ENCODE data around the gene ENO1. TPM values are rescaled to one million over a fixed set of nuclear protein-coding genes. Genes with fewer than 3 reads are reported as not detected.
"Not testable (repeated sequence)": the region's sequence is repeated elsewhere in the genome, so short reads cannot be mapped to it uniquely, and the experiment has no call there.

Gene ENO1
- 929 and 1,079 TPM in 2 replicates for total RNA-seq

DNA sequence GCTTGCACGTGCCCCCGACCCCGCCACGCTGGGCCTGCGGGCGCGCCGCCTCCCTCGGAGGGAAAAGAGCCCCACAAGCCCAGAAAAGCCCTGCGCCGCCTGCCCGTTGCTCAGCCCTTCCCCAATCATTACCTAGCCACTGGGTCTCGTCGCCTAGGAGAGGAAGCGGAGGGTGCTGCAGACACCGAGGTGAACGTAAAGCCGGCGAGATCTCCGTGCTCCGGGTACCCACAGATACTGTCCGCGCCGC, at the start of gene ENO1:
ENO1 (minus strand) TSS at position 239 of the 250 bp plus-strand sequence. CDS start 3,778 bp downstream, outside the sequence.
- no peak for DNase-seq (ENCODE audit: low read depth in 2 of 2)

DNA sequence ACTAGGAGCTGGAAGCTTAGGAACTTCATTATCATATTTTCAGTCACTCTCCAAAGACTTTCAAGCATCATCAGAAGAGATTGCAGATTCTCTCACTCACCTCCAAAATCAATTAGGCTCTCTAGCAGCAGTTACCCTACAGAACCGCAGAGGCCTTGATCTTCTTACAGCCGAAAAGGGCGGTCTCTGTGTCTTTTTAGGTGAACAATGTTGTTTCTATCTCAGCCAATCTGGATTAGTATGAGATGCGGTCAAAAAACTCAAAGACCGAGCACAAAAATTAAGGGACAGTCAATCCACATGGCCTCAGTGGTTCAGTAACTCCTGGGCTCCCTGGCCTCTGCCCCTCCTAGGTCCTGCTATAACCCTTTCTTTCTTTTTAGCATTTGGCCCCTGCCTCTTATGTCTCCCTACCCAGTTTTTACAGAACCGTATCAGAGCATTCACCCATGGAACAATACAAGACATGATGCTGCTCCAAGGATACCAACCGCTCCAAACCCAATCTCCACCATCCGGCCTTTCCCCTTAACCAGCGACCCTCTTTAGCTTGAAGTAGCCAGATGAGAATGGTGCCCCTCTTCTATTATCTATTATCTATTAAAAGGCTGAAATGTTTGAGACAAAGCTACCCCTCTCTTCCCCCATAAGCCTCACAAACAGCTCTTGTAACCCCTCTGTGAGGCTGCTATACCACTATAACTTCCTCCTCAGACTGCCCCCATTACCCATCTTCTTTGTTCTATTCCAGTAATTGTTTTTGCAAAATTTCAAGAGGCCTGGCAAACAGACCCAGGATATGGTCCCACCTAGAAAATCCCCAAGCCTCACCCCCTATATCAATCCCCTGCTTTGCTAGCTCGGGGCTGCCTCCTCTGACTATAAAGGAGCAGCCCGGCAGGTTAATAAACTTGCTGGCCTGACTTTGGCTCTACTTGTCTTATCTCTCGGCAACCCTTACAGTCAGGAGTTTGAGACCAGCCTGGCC, 48.5 kb upstream of the ENO1 start:
- no peak for DNase-seq (ENCODE audit: low read depth in 2 of 2)

DNA sequence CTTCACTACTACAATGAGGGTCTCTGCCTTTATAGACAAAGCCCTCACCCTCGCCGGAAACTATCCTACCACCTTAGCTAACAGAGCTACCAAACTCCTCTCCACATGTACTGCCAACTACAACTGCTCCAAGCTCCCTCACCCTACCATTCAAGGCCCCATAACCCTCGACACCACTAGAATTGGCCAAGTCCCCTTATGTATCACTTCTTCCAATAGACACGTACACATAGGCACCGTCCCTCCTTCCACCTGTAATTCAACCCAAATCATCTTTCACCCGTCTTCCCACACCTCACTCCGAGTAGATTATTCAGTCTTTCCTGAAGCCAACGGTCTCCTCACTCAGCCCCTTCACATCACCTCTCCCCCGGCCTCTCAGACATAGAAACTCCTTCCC, 47.5 kb upstream of the ENO1 start:
- DNase-seq (ENCODE audit: low read depth in 2 of 2): no peak

DNA sequence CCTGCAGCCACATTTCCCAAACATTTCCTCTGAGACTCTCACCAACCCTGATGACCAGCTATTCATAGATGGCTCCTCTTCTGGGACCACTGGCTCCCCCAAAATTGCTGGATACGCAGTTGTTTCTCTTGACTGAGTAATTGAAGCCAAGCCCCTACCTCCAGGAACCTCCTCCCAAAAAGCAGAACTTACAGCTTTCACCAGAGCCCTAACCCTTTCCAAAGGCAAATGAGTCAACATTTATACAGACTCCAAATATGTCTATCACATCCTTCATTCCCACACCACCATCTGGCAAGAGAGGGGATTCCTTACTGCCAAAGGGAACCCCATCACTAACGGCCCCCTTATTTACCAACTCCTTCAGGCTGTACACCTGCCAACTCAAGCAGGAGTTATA, 46.9 kb upstream of the ENO1 start:
- DNase-seq (ENCODE audit: low read depth in 2 of 2): no peak

DNA sequence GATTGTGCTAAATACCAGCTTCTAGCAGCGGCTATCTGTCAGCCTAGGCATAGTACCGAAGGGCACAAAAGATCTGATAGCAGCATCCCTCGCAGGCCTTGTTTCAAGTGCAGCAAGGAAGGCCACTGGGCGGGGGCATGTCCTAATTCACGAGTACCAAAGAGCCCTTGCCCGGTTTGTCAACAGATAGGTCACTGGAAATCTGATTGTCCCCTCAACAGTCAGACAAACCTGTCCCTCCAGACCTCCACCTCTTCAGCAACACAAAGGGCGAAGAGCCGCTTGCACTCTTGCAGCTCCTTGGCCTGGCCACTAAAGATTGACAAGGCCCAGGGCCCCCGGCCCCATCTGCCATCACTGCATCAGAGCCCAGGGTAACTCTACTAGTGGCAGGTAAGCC, 44.5 kb upstream of the ENO1 start:
- DNase-seq (ENCODE audit: low read depth in 2 of 2): no peak

DNA sequence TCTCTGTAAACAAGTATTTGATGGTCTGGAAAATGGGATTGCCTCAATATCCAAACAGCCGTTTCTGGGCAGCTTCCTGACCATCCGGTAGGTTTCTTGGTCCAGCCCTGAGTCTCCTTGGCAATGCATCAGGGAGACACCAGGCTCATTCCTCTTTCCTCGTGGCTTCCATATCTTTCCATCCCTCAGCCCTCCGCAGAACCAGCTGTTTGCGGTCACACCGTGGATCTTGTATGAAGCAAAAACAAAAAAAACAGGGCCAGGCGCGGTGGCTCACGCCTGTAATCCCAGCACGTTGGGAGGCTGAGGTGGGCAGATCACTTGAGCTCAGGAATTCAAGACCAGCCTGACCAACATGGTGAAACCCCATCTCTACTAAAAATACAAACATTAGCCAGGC, 39.0 kb upstream of the ENO1 start:
- DNase-seq (ENCODE audit: low read depth in 2 of 2): not testable (repeated sequence)

DNA sequence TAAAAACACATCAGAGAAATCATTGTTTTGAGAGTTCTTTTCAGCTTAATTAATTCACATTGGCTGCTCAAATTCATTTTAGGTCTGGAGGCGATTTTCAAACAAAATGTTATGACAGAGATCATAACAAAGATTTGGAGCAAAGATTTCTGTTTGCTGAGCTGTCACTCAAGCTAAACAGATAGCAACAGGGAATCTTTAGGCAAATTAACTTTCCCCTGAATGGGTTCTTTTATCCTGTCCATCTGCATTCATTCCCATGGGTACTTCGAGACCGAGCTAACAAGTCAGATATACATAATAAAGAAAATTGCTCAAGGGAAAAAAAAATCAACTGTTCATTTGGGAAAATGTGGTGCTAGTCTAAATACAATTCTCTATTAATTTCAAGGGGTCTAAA, 37.0 kb upstream of the ENO1 start:
- DNase-seq (ENCODE audit: low read depth in 2 of 2): no peak

DNA sequence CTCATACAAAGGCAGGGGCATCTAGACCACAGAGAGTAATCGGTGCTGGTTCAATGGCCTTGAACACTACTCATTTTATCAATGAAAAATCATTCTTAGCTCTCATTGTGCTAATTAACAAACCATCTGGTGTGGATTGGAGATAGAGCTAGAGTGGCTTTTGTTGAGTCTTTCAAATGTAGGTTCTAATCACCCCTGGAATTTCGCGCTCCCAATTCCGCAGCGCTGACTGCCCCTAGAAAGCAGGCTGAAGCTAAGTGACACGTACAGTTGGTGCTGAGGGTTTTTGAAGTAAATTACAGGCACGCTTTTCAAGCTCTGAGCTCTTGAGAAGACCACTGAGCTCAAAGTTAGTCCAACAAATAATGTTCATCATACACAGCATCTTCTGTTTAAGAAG, 36.0 kb upstream of the ENO1 start:
- DNase-seq (ENCODE audit: low read depth in 2 of 2): no peak

DNA sequence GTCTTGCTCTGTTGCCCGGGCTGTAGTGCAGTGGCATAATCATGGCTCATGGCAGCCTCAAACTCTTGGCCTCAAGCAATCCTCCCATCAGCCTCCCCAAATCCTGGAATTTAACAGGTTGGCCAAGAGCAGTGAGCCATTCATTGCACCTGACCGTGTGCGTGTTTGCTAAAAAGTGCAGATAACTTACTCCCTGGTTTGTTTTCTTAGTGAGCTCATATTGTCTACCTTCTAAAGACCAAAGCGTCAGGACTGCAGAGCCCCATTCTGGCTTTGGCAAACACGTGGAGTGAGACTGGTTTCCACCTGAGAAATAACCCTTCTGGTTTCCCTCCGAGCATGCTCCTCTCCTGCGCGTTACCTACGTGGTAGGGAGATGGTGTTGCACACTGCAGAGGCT, 35.0 kb upstream of the ENO1 start:
- no peak for DNase-seq (ENCODE audit: low read depth in 2 of 2)

DNA sequence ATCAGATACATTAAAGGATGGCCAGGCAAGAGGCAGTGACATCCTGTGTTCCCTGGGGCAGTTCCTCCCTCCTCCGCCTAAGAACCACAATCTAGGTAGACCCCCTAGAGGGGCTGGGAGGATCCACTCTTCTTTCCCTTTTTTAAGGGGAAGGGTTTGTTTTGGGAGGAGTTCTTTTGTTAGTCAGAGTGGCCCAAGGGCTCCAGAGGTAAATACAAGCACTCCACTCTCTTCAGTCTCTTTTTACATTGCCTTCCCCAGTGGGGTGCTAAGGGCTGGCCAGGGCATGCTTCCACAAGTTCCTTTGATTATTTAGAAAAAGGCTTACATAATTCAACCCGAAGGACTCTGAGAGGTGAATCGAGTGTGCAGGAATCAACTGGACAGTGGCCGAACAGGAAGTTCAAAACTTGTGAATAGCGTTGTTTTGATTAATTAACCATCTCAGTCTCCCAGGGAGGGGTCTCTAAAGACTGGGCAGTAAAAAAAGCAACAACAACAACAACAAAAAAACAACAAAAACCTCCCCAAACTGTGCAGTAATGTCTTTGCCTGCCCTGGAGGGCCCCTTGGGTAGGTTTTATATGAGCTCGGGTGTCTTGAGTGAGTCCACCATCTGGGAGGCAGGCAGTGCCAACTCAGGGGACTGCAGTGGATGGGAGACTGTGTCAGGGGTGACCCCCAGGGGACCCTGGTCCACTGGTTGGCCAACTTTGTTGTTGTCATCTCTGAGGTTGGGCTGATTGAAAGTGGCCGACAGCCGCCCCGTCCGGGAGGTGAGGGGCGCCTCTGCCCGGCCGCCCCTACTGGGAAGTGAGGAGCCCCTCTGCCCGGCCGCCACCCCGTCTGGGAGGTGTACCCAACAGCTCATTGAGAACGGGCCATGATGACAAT, 33.2 kb upstream of the ENO1 start:
- DNase-seq (ENCODE audit: low read depth in 2 of 2): no peak

DNA sequence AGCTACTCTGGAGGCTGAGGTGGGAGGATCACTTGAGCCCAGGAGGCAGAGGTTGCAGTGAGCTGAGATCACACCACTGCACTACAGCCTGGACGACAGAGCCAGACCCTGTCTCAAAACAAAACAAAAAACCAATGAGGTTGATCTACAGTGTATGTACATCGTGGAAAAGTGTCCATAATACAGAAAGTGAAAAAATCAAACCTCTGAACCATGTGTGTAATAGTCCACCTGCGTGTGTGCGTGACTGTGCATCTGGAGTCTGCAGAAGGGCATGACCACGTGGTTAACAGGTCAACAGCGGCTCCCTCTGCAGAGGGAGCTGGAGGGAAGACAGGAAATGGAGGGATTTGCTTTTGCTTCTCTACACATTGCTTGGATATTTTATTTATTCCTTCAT, 32.4 kb upstream of the ENO1 start:
- DNase-seq (ENCODE audit: low read depth in 2 of 2): peak in 1 of 2 donors; percentile 6

DNA sequence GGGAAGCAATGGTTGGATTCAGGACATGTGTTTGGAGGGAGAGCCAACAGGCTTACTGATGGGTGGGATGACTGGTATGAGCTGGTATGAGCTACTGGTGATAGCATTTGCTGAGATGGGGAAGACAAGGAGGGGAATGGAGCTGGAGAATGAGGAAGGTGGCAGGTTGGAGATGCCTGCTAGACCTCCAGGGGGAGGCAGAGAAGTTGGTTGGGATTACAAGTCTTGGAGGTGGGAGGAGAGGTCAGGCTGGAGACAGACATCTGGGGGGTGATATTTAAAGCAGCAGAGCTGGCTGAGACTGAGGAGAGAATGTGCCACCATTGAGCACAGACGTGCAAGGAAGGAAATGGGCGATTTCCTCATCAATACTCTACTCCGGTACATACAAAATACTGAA, 31.8 kb upstream of the ENO1 start:
- no peak for DNase-seq (ENCODE audit: low read depth in 2 of 2)

DNA sequence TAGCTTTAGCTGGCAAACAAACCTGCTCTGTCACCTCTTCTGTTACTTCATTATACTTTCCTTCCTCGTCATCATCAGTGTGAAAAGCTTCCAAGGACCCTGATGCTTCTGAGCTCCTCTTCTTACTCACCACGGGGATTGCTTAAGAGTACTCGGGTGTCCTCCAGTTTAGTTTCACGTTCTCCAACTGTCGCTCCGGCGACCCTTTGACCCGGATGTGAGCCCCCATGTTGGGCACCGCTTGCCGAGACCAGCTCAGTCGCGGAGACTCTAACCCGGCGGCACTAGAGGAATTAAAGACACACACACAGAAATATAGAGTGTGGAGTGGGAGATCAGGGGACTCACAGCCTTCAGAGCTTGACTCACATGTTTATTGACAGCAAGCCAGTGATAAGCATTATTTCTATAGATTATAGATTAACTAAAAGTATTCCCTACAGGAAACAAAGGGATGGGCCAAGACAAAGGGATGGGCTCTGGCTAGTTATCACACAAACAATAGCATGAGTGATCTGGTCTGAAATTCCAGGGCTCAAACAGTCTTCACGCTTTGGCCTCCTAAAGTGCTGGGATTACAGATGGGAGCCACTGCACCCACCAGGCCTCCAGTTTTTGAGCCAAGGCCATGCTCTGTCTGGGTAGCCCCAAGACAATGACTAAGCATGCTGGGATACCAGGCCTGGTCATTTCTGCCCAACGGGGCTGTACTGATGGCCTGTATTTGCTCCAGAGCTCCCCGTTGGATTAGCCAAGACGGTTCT, 30.1 kb upstream of the ENO1 start:
- DNase-seq (ENCODE audit: low read depth in 2 of 2): no peak

DNA sequence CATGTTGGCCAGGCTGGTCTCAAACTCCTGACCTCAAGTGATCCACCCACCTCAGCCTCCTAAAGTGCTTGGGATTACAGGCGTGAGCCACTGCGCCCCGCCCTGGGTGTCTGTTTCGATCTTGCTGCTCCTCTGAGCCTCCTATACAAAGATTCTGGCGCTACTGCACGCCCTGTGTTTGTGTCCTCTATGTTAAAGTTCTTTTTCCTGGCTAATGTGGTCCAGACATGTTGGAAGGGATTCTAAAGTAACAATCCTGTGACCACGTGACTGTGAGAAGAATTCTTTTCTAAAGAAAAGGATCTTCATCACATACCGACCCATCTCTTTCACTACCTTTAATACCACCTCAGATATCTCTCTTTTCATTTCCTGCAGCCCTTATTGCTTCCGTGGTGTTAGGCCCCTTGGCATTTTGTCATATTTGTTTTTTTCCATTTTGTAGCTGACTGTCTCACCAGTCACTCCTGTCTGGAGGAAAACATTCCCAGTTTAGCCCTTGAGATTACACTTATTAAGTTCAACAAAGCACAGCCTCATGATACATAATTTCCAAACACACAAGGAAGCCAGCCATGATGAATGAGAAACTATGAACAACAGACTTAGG, 27.2 kb upstream of the ENO1 start:
- DNase-seq (ENCODE audit: low read depth in 2 of 2): peak in 1 of 2 donors; percentile 16

DNA sequence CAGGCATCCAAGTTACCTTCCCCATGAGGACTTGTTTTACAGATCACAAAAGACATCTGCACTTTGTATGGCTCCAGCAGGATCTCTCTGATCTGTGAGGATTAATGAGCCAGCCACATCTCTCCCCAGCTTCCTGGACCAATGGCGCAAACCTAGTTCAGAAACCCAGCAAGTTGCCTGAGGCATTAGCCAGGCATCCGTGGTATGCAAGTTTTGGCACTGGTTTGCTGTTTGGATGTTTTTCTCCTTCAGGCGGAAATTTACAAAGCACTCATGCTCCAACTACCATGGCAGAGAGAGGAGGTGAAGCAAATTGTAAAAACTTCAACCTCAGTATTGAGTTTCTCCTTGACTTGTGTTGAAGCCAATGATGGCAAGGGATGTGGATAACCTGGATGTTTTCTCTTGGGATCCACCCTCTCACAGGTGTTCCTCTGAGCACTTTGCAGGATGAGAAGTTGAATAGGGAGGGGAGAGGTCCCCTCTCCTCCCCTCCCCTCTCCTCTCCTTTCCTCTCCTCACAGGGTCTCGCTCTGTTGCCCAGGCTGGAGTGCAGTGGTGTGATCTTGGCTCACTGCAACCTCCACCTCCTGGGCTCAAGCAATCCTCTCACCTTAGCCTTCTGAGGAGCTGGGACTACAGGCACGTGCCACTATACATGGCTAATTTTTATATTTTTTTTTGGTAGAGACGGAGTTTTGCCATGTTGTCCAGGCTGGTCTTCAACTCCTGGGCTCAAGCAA, 25.6 kb upstream of the ENO1 start:
- peak; percentile 59 to 91 for DNase-seq (ENCODE audit: low read depth in 2 of 2)

DNA sequence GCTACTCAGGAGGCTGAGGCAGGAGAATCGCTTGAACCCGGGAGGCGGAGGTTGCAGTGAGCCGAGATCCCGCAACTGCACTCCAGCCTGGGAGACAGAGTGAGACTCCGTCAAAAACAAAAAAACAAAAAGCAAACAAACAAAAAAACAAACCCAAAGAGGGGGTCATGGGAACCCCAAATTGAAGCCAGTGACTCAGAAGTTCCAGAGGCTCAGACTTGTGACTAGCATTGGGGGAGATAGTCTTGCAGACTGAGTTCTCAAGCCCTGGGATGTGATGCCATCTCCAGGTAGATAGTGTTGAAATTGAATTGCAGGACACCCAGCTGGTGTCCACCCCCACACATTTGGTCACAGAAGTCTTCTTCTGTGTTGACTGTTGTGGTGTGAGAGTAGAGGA, 24.9 kb upstream of the ENO1 start:
- peak; percentile 15 to 33 for DNase-seq (ENCODE audit: low read depth in 2 of 2)

DNA sequence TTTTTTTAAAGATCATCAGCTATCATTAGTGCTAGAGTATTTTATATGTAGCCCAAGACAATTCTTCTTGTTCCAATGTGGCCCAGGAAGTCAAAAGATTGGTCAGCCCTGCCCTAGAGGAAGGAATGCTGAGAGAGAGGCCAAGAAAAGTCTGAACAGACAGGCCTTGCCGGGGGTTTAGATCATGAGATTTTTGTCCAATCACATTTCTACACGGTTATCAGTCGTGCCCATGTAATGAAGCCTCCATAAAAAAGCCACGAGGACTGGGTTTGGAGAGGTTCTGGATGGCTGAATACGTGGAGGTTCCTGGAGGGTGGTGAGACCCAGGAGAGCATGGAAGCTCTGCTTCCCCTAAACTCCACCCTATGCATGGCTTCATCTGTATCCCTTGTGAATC, 24.3 kb upstream of the ENO1 start:
- DNase-seq (ENCODE audit: low read depth in 2 of 2): peak in 1 of 2 donors; percentile 5

DNA sequence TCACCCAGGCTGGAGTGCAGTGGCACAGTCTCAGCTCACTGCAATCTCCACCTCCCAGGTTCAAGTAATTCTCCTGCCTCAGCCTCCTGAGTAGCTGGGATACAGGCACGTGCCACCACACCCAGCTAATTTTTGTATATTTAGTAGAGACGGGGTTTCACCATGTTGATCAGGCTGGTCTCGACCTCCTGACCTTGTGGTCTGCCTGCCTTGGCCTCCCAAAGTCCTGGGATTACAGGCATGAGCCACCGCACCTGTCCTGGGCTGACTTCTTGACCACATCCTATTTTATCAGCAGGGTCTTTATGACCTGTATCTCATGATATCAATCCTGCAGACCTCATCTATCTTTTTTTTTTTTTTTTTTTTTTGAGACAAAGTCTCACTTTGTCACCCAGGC, 22.2 kb upstream of the ENO1 start:
- DNase-seq (ENCODE audit: low read depth in 2 of 2): not testable (repeated sequence)

DNA sequence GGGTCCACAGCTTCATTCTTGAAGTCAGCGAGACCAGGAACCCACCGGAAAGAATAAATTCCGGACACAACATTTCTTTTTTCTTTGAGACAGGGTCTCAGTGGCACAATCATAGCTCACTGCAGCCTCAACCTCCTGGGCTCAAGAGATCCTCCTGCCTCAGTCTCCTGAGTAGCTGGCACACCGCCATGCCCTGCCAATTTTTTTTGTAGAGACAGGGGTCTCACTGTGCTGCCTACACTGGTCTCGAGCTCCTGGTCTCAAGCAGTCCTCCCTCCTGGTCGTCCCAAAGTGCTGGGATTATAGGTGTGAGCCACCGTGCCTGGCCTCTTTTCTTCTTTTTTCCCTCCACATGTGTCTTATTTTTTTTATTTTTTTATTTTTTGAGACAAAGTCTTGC, 20.6 kb upstream of the ENO1 start:
- DNase-seq (ENCODE audit: low read depth in 2 of 2): no peak

DNA sequence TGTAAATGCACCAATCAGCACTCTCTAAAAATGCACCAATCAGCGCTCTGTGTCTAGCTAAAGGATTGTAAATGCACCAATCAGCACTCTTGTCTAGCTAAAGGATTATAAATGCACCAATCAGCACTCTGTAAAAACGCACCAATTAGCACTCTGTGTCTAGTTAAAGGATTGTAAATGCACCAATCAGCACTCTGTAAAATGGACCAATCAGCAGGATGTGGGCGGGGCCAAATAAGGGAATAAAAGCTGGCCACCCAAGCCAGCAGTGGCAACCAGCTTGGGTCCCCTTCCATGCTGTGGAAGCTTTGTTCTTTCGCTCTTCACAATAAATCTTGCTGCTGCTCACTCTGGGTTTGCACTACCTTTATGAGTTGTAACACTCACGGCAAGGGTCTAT, 19.9 kb upstream of the ENO1 start:
- DNase-seq (ENCODE audit: low read depth in 2 of 2): not testable (repeated sequence)

DNA sequence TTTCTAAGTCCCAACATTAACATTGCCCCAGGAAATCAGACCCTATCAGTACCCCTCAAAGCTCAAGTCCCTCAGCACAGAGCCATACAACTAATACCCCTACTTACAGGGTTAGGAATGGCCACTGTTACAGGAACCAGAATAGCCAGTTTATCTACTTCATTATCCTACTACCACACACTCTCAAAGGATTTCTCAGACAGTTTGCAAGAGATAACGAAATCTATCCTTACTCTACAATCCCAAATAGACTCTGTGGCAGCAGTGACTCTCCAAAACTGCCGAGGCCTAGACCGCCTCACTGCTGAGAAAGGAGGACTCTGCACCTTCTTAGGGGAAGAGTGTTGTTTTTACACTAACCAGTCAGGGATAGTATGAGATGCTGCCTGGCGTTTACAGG, 19.0 kb upstream of the ENO1 start:
- DNase-seq (ENCODE audit: low read depth in 2 of 2): not testable (repeated sequence)

All from lung microvascular endothelial cell (primary cell).